Endothelial cell of umbilical vein (primary cell): ENCODE data around the gene AP1M1. TPM values are rescaled to one million over a fixed set of nuclear protein-coding genes. Genes with fewer than 3 reads are reported as not detected.

ENCODE experiments used
- BruUV-seq: library from RNA; stranded (reverse); fragments of 400-500 nt; replicated peaks from 2 replicates; lab custom pipeline; 2021; lab: Mats Ljungman, UMichigan
- CTCF ChIA-PET: fragments of 300-600, 350-600 bp; sonication (Branson Sonifier 250); formaldehyde crosslinking; loops from one replicate; lab custom pipeline; 2021; ENCODE audit warnings: antibody characterized with exemption, inconsistent platforms; lab: Charles Lee
- POLR2A ChIA-PET: fragments of 300-600, 350-600 bp; sonication (Branson Sonifier 250); formaldehyde crosslinking; loops from one replicate; lab custom pipeline; 2021; ENCODE audit warnings: antibody characterized with exemption, inconsistent platforms; lab: Charles Lee
- DNase-seq: peaks from one replicate; pipeline ENCODE4 v3.0.0-alpha.2; 2011; ENCODE audit warnings: low read depth, low spot score
- FAIRE-seq: peaks from 2 replicates; lab custom pipeline; 2011; peaks lifted over from hg19 to GRCh38; lab: Jason Lieb, UNC
- H2AFZ ChIP-seq: 2 replicates; pipeline ENCODE4 v1.6.0; 2012; ENCODE audit warnings: low read depth, low read length, control low read depth, inconsistent platforms
- H3K27ac ChIP-seq: 2 replicates; pipeline ENCODE4 v1.5.1; 2011; ENCODE audit warnings: low read depth, mild to moderate bottlenecking, control low read depth, low read length, moderate library complexity; ENCODE audit not compliant: insufficient read depth
- H3K27me3 ChIP-seq, 2 experiments: 2 replicates each; pipeline versions ENCODE4 v1.6.0 to v1.6.1; 2011; ENCODE audit warnings: low read length in 2 of 2, mixed read lengths in 1 of 2; ENCODE audit not compliant: control insufficient read depth in 2 of 2, insufficient read depth in 2 of 2
- H3K36me3 ChIP-seq, 2 experiments: 2 replicates in 1 of 2; 3 replicates in 1 of 2; pipeline ENCODE4 v1.5.1; 2011; ENCODE audit warnings: low read length in 2 of 2, mild to moderate bottlenecking in 1 of 2, moderate library complexity in 1 of 2; ENCODE audit not compliant: control insufficient read depth in 2 of 2, insufficient read depth in 2 of 2; ENCODE audit errors: extremely low read depth in 1 of 2
- H3K4me1 ChIP-seq: 3 replicates; pipeline ENCODE4 v1.5.1; 2011; ENCODE audit warnings: mild to moderate bottlenecking, low read length; ENCODE audit not compliant: control insufficient read depth, insufficient read depth; ENCODE audit errors: extremely low read depth
- H3K4me2 ChIP-seq: 2 replicates; pipeline ENCODE4 v1.6.1; 2011; ENCODE audit warnings: low read length, control low read depth, mixed read lengths; ENCODE audit not compliant: insufficient read depth
- H3K4me3 ChIP-seq, 3 experiments: fragments of 200-600 bp in 1 of 3; sonication (generic), shearing (Covaris generic) in 1 of 3; replicated peaks in 1 of 3; 2 replicates each; pipeline ENCODE4 v1.5.1; 2011 to 2016; ENCODE audit warnings: control low read depth in 3 of 3, low read length in 3 of 3, mild to moderate bottlenecking in 2 of 3, inconsistent platforms in 1 of 3, low read depth in 1 of 3, moderate library complexity in 1 of 3; ENCODE audit not compliant: insufficient read depth in 1 of 3
- H3K79me2 ChIP-seq: 2 replicates; pipeline ENCODE4 v1.6.0; 2012; ENCODE audit warnings: low read length, inconsistent platforms; ENCODE audit not compliant: control insufficient read depth, insufficient read depth
- H3K9ac ChIP-seq: replicated peaks from 2 replicates; pipeline ENCODE3; 2011; ENCODE audit warnings: low read length, control low read depth; ENCODE audit not compliant: insufficient read depth; ENCODE audit errors: extremely low read depth
- H3K9me1 ChIP-seq: replicated peaks from 3 replicates; pipeline ENCODE4 v1.6.0; 2011; ENCODE audit warnings: mild to moderate bottlenecking, low read length; ENCODE audit not compliant: control insufficient read depth, insufficient read depth; ENCODE audit errors: extremely low read depth
- H3K9me3 ChIP-seq: replicated peaks from 2 replicates; pipeline ENCODE4 v1.5.1; 2012; ENCODE audit warnings: low read length, inconsistent platforms; ENCODE audit not compliant: control insufficient read depth, insufficient read depth
- H4K20me1 ChIP-seq: replicated peaks from 2 replicates; pipeline ENCODE3; 2011; ENCODE audit warnings: mild to moderate bottlenecking, low read length; ENCODE audit not compliant: control insufficient read depth, insufficient read depth; ENCODE audit errors: extremely low read depth
- CTCF ChIP-seq, 2 donors: IDR thresholded peaks; 1 replicate in 1 of 2; 2 replicates in 1 of 2; pipeline ENCODE4 v1.5.1; 2011; ENCODE audit warnings: low read length in 2 of 2, mild to moderate bottlenecking in 2 of 2, moderate library complexity in 2 of 2, control low read depth in 1 of 2, inconsistent platforms in 1 of 2, low read depth in 1 of 2; ENCODE audit not compliant: insufficient read depth in 1 of 2; ENCODE audit errors: extremely low read depth in 1 of 2
- EZH2 ChIP-seq: IDR thresholded peaks from 2 replicates; pipeline ENCODE4 v1.6.1; 2012; ENCODE audit warnings: borderline replicate concordance, low read depth, mild to moderate bottlenecking, moderate library complexity, low read length, inconsistent platforms; ENCODE audit not compliant: severe bottlenecking
- FOS ChIP-seq: IDR thresholded peaks from 2 replicates; pipeline ENCODE4 v1.6.1; 2011; ENCODE audit warnings: mild to moderate bottlenecking, low read length, moderate library complexity, borderline replicate concordance; ENCODE audit not compliant: insufficient read depth
- GATA2 ChIP-seq: IDR thresholded peaks from 2 replicates; pipeline ENCODE4 v1.7.0; 2011; ENCODE audit warnings: low read depth, mild to moderate bottlenecking, moderate library complexity, mixed read lengths, low read length; ENCODE audit not compliant: insufficient read length, insufficient read depth
- JUN ChIP-seq: IDR thresholded peaks from 2 replicates; pipeline ENCODE4 v1.6.1; 2011; ENCODE audit warnings: borderline replicate concordance, low read depth; ENCODE audit not compliant: insufficient read length, insufficient read depth
- MAX ChIP-seq: IDR thresholded peaks from 2 replicates; pipeline ENCODE4 v1.6.1; 2011; ENCODE audit not compliant: insufficient read depth, insufficient read length
- MYC ChIP-seq: IDR thresholded peaks from one replicate; pipeline ENCODE4 v1.6.1; 2011; ENCODE audit warnings: mild to moderate bottlenecking, low read depth, low read length
- POLR2A ChIP-seq: IDR thresholded peaks from 2 replicates; pipeline ENCODE4 v1.6.1; 2012; ENCODE audit warnings: low read depth, mild to moderate bottlenecking, control low read depth, low read length
- POLR2AphosphoS5 ChIP-seq: IDR thresholded peaks from 2 replicates; pipeline ENCODE4 v1.6.1; 2012; ENCODE audit warnings: low read depth, mild to moderate bottlenecking, control low read depth, low read length, moderate library complexity; ENCODE audit not compliant: insufficient read depth
- dilution Hi-C: fragments of 300-500 bp; cut with MboI; formaldehyde crosslinking; loops from one replicate; pipeline ENCODE4 v1.15.0; 2019; ENCODE audit warnings: low sequenced_read_pairs; ENCODE audit not compliant: extremely low pct_ligation_motif_present
- intact Hi-C: fragments of 100-400 bp; cut with micrococcal nuclease; formaldehyde crosslinking; loops from one replicate; pipeline ENCODE4 v1.10.0; 2022
- polyA plus RNA-seq, 4 experiments: library from polyadenylated mRNA; depleted of rRNA in 3 of 4; stranded (reverse) in 3 of 4; unstranded in 1 of 4; fragments of >200 nt; gene quantifications; 2 replicates each; pipeline versions ENCODE4 v1.2.1 to v1.2.3, GENCODE V29; 2011 to 2012; ENCODE audit warnings: missing spikeins in 1 of 4
- total RNA-seq: library from RNA; stranded (reverse); gene quantifications from 2 replicates; pipeline ENCODE4 v1.2.3, GENCODE V29; 2021

The AP1M1 gene
- total and polyA plus RNA-seq, 2 donors (not counting 3 experiments of a cell fraction or from before 2014, with no cell fraction given): 99.3 to 129 TPM

GRCh38 chr19:16257509-16258002 lies 59.8 kb downstream of the AP1M1 start:
- H3K79me2 ChIP-seq: no peaks in the 10 kb centered on the region
- TF ChIP-seq POLR2AphosphoS5: no peak
- TF ChIP-seq JUN: no peak
- TF ChIP-seq EZH2: no peak
- TF ChIP-seq FOS: no peak
- TF ChIP-seq GATA2: no peak
- no peak for TF ChIP-seq POLR2A
- TF ChIP-seq MYC: no peak
- TF ChIP-seq MAX: no peak
- no peak for TF ChIP-seq CTCF (IDR thresholded peaks at IDR 0.05; ENCODE audit: extremely low read depth in 1 of 2, insufficient read depth in 1 of 2, low read depth in 1 of 2, low read length in 2 of 2)
- intact Hi-C loops: loop anchor here (1.0 to 2.0 kb wide), 4 partner anchors 22 to 67 kb away; partner anchors contain the start of gene KLF2
- no peak for FAIRE-seq
- peak overlapping the region; percentile 56 for H3K27ac ChIP-seq
- ChIA-PET CTCF (interaction anchor here (1.4 to 1.6 kb wide), 2 partner anchors 22 to 125 kb away, joined by 4 to 7 read pairs; no protein-coding TSS in a partner anchor), POLR2A (interaction anchor here (1.3 to 3.4 kb wide), 5 partner anchors 10 to 71 kb away, joined by 4 to 14 read pairs (median 7); partner anchors contain the start of gene KLF2)
- H3K9me3 ChIP-seq: no peaks in the 10 kb centered on the region
- H3K4me3 ChIP-seq: no peak overlapping the region
- no peaks in the 10 kb centered on the region for H3K27me3 ChIP-seq
- no peaks in the 10 kb centered on the region for H3K9me1 ChIP-seq
- BruUV-seq: no TSS peak
- H3K36me3 ChIP-seq: no peaks in the 10 kb centered on the region
- DNase-seq: no peak
- H3K4me1 ChIP-seq: peaks cover 17% of the 10 kb centered on the region
- dilution Hi-C loops: no loop called here
- no peak overlapping the region for H2AFZ ChIP-seq
- H3K4me2 ChIP-seq: no peak overlapping the region
- H3K9ac ChIP-seq: no peak overlapping the region
- no peaks in the 10 kb centered on the region for H4K20me1 ChIP-seq
